Measurements from ENCODE around the gene CD4.
"Not testable (repeated sequence)": the region's sequence is repeated elsewhere in the genome, so short reads cannot be mapped to it uniquely, and the experiment has no call there.

The CD4 gene

DNA sequence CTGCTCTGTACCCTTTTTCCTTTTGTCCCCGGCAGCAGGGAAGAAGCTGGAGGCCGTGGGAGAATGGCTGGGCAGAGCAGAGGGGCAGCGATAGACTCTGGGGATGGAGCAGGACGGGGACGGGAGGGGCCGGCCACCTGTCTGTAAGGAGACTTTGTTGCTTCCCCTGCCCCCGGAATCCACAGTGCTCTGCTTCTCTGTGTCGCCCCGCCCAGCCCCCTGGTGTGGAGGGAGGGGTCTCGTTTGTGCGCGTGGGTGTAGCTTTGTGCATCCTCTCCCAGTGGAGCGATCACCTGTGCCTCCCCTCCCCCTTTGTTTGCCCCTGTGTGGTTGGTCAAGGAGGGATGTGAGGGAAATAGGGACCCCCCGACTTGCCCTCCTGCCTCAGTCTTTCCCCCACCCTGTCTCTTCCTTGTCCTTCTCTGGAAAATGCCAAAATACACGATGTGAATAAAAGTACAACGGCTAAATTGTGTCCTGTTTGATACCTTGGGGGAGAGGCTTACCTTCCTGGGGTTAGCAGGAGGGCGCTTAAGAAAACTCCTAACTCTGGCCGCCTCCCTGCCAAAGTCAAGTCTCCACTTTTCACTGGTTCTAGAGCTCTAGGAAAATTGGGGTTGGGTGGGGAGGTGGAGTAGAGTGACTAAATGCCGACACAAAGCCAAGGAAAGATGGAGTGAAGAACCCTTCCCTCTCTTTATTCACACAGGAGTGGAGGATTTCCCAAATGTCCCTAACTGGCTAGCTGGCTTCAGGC lies 77.0 kb downstream of the CD4 start:
- peak in 1 of 2 donors; percentile 18 for DNase-seq
- no peaks in the 10 kb centered on the region for H3K9me3 Mint-ChIP-seq

DNA sequence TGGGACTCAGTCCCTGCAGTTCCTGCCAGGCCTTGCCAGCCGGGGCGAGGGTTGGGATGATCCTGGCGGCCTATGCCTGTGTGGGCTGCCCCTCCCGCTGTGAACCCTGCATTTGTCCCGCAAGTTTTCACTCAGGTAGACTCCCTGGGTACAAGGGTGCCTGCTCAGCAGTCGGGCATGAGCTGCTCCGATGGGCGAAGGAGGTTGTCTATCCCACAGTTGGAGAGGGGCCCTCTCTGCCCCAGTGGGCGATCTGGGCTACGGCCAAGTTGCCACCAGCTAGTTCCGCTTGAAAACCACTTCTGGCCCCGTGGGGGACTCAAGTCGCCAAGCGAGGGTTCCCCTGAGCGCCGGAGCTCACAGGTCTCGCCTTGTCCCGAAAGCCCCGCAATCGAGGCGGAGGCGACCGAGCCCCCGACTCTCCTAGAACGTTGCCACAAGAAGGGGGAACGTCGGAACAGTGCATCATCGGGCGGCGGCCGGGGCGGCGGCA lies 77.6 kb downstream of the CD4 start:
- DNase-seq: peak in 1 of 2 donors; percentile 11
- Mint-ChIP-seq H3K4me1 (peaks cover 53% of the 10 kb centered on the region), H3K9me3 (no peaks in the 10 kb centered on the region), H3K27ac (peak overlapping the region; percentile 94 to 98), H3K4me3 (peak overlapping the region; percentile 96), H3K27me3 (no peaks in the 10 kb centered on the region)
- ATAC-seq: peak; percentile 10

More for the DNA sequence above, 77.0 kb downstream of the CD4 start:
- H3K27me3 Mint-ChIP-seq: no peaks in the 10 kb centered on the region
- peaks cover 47% of the 10 kb centered on the region for H3K4me1 Mint-ChIP-seq
- no peak for ATAC-seq
- peak overlapping the region; percentile 96 for H3K4me3 Mint-ChIP-seq
- H3K27ac Mint-ChIP-seq: peak overlapping the region in 1 of 2 donors; percentile 2

DNA sequence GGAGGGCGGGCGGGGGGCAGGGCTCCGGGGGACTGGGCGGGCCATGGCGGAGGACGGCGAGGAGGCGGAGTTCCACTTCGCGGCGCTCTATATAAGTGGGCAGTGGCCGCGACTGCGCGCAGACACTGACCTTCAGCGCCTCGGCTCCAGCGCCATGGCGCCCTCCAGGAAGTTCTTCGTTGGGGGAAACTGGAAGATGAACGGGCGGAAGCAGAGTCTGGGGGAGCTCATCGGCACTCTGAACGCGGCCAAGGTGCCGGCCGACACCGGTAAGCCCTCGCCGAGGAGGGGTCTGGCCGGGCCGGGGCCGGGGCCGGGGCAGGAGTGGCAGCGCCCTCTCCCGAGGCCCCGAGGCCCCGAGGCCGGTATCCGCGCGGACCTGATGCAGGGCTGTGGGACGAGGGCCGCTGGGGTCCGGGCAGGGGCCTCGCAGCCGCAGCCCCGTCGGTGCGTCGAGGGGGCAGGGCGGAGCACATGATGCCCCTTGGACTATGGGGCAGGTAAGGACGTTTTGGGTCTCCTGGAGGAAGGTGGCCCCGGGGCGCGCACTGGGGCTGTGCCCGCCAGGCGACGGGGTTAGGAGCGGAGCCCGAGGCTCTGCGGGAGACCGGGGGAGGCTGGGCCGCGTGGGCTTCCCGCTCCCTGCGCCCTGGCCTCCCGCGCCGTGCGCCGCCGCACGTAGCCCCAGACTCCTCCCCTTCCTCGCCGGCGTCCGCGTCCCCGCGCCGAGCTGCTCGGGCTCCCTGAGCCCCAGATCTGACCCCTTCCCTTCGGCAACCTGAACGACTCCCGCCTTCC lies 78.3 kb downstream of the CD4 start, which contains the start of gene TPI1:
Gene TPI1, plus strand, starts transcription at position 119 of the 798 bp plus-strand sequence. Its CDS starts 36 bp downstream, at position 155.
- DNase-seq (peak; percentile 82), ATAC-seq (peak; percentile 78)
- Mint-ChIP-seq H3K4me1 (peaks cover 59% of the 10 kb centered on the region), H3K9me3 (no peaks in the 10 kb centered on the region), H3K27me3 (no peaks in the 10 kb centered on the region), H3K27ac (peak within 1 kb of the TSS; percentile 94 to 98), H3K4me3 (peak within 1 kb of the TSS; percentile 96)

DNA sequence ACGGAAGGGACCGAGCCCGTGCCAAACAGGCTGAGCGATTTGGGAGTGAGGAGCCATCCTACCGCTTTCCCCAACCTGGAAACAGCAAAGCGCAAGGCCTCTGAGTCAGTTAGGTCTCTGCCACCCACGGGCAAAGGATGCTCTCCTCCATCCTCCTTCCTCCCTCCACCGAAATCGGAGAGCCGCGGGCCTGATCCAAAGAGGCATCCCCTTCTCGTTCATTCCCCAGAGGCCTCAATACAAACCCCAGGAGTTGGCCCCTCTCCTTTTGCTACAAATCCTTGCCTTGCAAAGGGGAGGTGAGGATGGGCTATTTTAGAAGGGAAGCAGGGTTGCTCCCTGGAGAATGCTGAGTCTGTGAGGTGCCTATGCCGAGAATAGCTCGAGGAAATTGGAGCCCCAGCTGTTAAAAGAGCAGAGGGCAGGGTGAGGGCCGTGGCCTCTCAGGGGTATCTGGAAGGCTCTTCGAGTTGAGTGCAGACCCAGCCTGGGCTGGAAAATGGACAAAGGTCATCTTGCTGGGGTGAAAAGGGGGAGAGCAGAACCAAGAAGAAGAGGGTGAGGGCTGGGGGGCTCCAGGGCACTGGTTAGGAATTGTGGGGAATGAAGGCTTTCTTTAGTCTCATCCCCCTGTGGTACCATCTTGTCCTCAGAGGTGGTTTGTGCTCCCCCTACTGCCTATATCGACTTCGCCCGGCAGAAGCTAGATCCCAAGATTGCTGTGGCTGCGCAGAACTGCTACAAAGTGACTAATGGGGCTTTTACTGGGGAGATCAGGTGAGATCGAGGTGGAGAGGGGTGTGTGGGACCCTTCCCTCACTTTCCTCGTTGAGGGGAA lies 79.1 kb downstream of the CD4 start:
- H3K4me3 Mint-ChIP-seq: peak overlapping the region; percentile 96
- ATAC-seq: peak; percentile 6
- H3K9me3 Mint-ChIP-seq: no peaks in the 10 kb centered on the region
- H3K27ac Mint-ChIP-seq: peak overlapping the region; percentile 88 to 93
- no peaks in the 10 kb centered on the region for H3K27me3 Mint-ChIP-seq
- DNase-seq: peak in 1 of 2 donors; percentile 8
- peaks cover 66% of the 10 kb centered on the region for H3K4me1 Mint-ChIP-seq

DNA sequence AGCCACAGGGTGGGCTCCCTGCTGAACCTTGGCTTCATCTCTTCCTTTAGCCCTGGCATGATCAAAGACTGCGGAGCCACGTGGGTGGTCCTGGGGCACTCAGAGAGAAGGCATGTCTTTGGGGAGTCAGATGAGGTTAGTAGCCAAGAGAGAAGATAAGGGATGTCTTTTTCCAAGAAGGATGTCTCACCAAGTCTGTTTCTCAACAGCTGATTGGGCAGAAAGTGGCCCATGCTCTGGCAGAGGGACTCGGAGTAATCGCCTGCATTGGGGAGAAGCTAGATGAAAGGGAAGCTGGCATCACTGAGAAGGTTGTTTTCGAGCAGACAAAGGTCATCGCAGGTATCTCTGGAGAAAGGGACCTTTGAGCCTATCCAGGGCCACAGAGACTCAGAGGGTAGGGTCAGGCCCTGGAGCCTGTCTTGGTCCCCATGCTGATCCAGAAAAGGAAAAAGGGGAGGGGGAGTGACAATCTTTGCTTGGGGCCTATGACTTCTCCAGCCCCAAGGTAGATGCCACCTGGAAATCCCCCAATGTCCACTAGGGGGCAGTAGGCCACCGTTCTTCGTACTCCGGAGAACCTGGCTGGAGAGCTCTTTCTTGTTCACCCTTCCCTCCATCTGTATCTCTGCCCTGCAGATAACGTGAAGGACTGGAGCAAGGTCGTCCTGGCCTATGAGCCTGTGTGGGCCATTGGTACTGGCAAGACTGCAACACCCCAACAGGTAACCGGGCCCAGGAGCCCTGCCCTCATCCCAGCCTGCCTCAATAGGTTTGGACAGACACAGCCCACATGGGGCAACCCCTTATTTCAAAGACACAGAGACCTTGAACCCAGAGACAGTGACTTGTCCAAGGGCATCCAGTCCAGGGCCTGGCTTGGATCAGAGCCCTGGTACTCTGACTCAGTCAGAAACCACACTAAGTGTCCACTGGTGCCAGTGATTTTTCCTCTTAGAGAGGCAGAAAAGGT lies 80.0 kb downstream of the CD4 start:
- peak overlapping the region; percentile 4 to 70 for H3K27ac Mint-ChIP-seq
- DNase-seq (peak; percentile 82 to 84), ATAC-seq (no peak)
- peak overlapping the region; percentile 96 for H3K4me3 Mint-ChIP-seq
- H3K4me1 Mint-ChIP-seq: peaks cover 73% of the 10 kb centered on the region
- H3K9me3 Mint-ChIP-seq: no peaks in the 10 kb centered on the region
- H3K27me3 Mint-ChIP-seq: no peaks in the 10 kb centered on the region

DNA sequence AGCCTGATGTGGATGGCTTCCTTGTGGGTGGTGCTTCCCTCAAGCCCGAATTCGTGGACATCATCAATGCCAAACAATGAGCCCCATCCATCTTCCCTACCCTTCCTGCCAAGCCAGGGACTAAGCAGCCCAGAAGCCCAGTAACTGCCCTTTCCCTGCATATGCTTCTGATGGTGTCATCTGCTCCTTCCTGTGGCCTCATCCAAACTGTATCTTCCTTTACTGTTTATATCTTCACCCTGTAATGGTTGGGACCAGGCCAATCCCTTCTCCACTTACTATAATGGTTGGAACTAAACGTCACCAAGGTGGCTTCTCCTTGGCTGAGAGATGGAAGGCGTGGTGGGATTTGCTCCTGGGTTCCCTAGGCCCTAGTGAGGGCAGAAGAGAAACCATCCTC lies 81.0 kb downstream of the CD4 start:
- Mint-ChIP-seq H3K4me1 (peaks cover 79% of the 10 kb centered on the region), H3K4me3 (peak overlapping the region; percentile 31 to 39)
- not testable (repeated sequence) for ATAC-seq, H3K27ac Mint-ChIP-seq, H3K27me3 Mint-ChIP-seq, H3K9me3 Mint-ChIP-seq, DNase-seq
